Hepatocyte (in vitro differentiated cells): ENCODE measurements around the gene FNDC11.

ENCODE experiments used
- CTCF ChIP-seq: fragments of 200-600 bp; sonication (generic); IDR thresholded peaks from 2 replicates; pipeline ENCODE4 v1.5.1; 2016; ENCODE audit warnings: antibody characterized with exemption, mild to moderate bottlenecking; ENCODE audit not compliant: poor library complexity
- EZH2 ChIP-seq: fragments of 200-600 bp; sonication (generic); IDR thresholded peaks from 2 replicates; pipeline ENCODE4 v1.6.1; 2016; ENCODE audit warnings: antibody characterized with exemption, mild to moderate bottlenecking, borderline replicate concordance
- EZH2phosphoT487 ChIP-seq: fragments of 200-600 bp; sonication (generic); IDR thresholded peaks from one replicate; pipeline ENCODE4 v1.6.1; 2018; ENCODE audit warnings: antibody characterized with exemption, mild to moderate bottlenecking, low read depth, moderate library complexity; ENCODE audit not compliant: unreplicated experiment, severe bottlenecking

DNA sequence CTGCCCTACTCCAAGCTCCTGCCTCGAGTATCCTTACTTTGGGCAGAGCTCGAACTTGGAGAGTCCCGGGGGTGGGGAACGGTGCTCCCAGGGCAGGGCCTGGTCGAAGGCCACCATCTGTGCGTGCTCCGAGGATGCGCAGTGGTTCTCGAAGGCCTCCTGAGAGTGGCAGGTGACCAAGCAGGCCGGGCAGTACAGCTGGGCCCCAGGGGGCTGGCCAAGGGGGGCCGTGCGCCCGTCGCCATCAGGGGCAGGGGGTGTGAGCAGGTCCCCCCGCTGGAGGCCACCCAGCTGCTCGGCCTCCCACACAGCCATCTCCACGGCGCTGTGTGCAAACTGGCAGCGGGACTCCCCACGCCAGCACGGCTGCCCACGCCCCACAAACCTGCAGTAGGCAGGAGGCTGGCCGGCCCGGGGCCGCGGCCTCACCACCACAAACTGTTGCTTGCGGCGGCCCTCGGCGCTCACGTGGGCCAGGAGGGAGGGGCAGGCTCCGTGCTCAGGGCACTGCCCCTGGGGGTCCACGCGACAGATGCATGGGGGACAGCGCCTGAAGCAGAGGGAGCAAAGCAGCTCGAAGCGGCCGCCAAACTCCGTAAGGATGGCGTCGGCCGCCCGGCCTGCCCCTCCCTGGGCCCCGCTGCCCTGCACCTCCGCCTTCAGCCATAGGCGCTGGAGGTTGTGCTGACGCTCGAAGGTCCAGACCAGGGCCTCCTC is 18.3 kb downstream of the FNDC11 start:
- no peak for TF ChIP-seq CTCF
- no peak for TF ChIP-seq EZH2
- TF ChIP-seq EZH2phosphoT487, result no peak
